HL-60 (cell line): ENCODE results near the gene DDX28.

Source experiments
- GABPA ChIP-seq: IDR thresholded peaks from 2 replicates; pipeline ENCODE4 v1.6.1; 2012; ENCODE audit warnings: low read depth
- POLR2AphosphoS5 ChIP-seq: IDR thresholded peaks from 2 replicates; pipeline ENCODE4 v1.6.1; 2012; ENCODE audit warnings: low read depth
- TF ChIP-seq, protein P1 (sequence below): IDR thresholded peaks from one replicate; pipeline ENCODE4 v1.5.1; 2011; ENCODE audit warnings: low read length, control low read depth, inconsistent platforms; ENCODE audit not compliant: insufficient read depth

DNA sequence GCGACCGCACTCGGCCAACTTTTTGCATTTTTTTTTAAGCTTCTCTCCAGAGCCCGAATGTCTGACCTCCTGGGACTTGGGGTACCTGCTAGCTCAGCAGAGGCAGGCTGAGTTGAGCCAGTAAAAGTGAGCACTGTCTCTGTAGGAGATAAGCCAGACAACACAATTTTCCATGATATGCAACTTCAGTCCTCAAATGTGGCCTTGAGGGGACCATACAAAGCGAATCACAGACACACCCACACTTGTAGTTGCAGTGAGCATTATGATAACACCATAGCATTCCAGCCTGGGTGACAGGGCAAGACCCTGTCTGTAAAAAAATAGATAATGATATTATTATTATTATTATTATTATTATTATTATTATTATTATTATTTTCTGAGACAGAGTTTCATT, 26.4 kb downstream of the DDX28 start:
- TF ChIP-seq, protein P1, sequence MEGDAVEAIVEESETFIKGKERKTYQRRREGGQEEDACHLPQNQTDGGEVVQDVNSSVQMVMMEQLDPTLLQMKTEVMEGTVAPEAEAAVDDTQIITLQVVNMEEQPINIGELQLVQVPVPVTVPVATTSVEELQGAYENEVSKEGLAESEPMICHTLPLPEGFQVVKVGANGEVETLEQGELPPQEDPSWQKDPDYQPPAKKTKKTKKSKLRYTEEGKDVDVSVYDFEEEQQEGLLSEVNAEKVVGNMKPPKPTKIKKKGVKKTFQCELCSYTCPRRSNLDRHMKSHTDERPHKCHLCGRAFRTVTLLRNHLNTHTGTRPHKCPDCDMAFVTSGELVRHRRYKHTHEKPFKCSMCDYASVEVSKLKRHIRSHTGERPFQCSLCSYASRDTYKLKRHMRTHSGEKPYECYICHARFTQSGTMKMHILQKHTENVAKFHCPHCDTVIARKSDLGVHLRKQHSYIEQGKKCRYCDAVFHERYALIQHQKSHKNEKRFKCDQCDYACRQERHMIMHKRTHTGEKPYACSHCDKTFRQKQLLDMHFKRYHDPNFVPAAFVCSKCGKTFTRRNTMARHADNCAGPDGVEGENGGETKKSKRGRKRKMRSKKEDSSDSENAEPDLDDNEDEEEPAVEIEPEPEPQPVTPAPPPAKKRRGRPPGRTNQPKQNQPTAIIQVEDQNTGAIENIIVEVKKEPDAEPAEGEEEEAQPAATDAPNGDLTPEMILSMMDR = no peak
- TF ChIP-seq POLR2AphosphoS5 (no peak), GABPA (no peak)
